NCI-H1092 treated with DMSO at 0.1 percent for 48 hours (cell line): ENCODE data around the gene COL4A1.

Experiments used
- DNase-seq: peaks from one replicate; lab custom pipeline; 2025; lab: John Stamatoyannopoulos, UW

COL4A1 gene

DNA sequence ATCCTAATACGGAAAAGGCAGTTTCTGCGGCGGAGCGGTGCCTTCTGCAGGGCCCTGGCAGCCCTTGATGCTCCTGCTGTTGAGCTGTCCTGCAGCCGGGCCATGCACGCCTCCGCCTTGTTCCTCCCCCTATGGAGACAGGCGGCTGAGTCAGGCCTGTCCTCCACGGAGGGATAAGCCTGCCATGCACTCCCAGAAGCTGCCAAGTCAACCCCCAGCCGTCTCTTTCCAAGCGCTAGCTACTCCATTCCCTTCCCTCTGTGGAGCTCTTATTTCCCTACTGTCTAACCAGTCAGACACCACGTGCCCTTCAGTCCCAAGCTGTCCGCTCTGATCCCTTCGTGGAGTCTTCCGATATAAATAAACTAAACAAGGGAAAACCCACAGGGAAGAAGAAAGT lies 197.0 kb downstream of the COL4A1 start:
- DNase-seq = no peak

- no peak for DNase-seq
These were observed 197.7 kb downstream of the COL4A1 start for GRCh38 chr13:110109140-110109783.

DNA sequence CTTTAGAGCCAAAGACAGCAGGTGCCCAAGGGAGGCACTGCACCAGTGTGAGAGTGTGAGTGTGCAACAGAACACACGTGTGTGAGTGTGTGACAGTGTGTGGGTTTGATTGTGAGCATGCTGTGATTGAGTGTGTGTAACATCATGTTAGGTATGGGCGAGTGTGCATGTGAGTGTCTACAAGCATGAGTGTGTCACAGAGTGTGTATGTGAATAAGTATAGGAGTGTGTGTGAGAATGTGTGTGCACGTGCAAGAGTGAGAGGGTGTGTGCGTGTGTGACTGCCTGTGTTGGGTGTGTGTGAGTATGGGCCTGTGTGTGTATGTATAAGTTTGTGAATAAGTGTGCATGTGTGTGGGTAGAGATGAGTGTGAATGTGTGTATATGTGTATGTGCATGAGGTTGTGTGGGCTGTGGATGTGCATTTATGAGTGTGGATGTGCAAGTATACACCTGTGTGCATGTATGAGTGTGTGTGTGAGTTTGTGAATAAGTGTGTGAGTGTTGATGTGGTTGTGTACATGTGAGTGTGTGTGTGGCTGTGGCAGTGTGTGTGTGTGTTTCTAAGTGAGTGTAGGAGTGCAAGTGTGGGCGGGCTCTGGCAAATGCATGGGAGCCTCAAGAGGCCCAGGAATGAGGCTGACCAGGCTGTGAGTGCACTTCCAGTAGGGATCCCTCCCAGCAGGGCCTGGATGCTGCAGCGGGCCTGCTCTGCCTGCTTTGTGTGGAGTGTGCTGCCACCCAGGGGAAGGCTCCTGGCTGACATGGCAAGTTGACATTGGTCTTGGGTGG lies 198.4 kb downstream of the COL4A1 start:
- peak; percentile 78 for DNase-seq

GRCh38 chr13:110107568-110108347 lies 199.2 kb downstream of the COL4A1 start:
- DNase-seq = no peak

DNA sequence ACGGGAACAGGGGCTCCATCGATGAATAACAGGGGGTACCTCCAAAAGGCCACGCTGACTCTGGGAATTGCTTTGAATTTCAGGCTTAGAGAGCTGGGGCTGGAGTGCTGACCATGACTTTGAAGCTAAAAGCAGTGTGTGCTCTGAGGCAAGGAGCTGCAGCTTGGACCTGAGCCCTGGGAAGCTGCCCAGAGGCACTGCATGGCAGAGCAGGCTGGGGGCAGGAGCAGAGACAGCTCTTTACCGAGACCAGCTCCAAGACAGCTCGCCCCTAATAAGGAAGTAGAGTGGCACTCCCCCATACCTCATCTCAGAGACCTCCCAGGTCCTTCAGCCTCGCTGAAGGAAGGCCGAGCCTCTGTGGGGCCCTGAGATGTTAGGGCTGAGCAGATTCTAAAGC lies 200.2 kb downstream of the COL4A1 start:
- DNase-seq = peak; percentile 4

DNA sequence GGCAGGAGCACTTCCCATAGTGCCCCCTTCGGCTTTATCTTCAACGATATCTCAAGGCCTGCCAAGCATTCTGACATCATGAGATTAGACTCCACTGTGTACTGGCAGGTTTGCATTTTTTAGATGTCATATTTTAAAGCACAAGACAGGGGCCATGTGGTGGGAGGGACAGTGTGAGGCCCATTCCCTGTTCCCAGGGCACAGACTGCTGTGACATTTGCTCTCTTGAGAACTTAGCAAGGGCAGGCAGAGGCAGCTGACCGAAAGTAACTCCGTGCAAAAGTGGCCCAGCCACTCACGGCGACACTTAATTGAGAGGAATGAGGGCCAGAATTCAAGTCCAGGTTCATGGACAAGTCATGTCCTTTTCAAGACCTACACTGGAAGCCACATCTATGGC lies 201.8 kb downstream of the COL4A1 start:
- DNase-seq = no peak

- no peak for DNase-seq
These were observed 203.4 kb downstream of the COL4A1 start for GRCh38 chr13:110103534-110103933.

DNA sequence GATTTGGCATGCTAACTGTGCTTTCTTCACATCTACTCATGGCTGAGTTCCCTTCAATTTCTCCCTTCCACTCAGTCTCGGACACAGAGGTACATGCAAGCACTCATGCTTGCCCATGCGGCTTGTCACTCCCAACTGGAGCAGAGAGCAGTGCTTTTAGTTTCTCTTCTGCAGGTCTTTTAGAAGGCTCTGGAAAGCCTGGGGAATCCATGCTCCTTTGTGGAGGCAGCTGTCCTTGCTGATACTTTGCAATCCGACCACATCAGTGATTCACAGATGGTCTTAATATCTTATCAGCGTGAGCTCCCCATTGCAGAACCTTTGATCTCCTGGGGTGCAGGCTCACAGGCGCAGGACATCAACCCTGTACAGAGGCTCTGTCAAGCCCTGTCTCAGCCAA lies 203.9 kb downstream of the COL4A1 start:
- no peak for DNase-seq

GRCh38 chr13:110102053-110102452 lies 204.9 kb downstream of the COL4A1 start:
- no peak for DNase-seq

DNA sequence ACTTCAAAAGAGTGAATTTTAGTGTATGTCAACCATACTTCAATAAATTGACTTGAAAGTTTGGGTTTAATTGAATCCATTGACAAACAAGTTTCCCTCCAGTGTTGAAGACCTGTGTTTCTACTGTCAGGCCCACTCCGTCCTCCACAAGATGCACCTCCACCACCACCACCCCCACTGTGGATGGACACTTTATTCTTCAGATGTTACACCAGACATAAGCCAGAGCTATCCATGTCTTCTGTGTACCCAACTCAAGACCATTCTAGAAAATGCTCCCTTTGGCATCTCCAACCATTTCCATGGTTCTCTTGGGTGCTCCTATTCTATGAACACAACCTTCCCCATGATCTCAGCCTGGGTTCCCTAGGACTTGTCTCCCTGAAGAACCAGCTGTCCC lies 207.0 kb downstream of the COL4A1 start:
- no peak for DNase-seq
